GM12874 (cell line): ENCODE results near the gene BRD7.

Experiments used
- CTCF ChIP-seq: IDR thresholded peaks from 2 replicates; pipeline ENCODE4 v1.5.1; 2011; ENCODE audit warnings: low read depth, mild to moderate bottlenecking, control low read depth, low read length, moderate library complexity; ENCODE audit not compliant: insufficient read depth

Gene BRD7

DNA sequence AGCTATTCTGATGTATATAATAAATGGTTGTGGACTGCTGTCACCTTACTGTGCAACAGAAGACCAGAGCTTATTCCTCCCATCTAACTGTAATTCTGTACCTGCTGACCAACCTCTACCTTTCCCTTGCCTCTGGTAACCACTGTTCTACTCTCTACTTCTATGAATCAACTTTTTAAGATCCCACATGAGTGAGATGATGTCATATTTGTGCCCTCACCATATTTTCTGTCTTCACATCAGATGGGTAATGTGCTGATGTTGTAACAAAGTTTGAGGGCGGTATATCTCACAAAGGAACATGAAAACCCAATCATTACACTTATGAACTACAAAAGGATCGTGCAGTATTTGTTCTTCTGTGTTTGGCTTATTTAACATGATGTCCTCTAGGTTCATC lies 16.8 kb downstream of the BRD7 start:
- no peak for TF ChIP-seq CTCF

DNA sequence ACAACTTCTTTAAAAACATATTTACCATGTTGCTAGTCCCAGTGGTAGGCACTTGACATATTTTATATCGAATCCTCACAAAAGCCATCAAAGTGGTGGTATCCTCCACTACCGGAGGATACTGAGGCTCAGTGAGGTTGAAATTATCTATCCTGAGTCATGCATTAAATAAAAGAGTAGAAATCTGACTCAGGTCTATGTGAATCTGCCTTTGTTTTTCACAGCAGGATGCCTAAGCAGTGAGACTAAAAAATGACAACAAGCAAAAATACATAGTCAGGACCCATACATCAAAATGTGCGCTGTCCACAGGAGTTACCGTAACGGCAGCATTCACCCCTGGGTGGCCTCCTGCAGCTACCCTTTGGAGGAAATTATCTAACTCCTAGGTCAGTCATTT lies 17.7 kb downstream of the BRD7 start:
- TF ChIP-seq CTCF = no peak

- TF ChIP-seq CTCF = no peak
Measured at GRCh38 chr16:50340578-50340977, 28.2 kb downstream of the BRD7 start.

DNA sequence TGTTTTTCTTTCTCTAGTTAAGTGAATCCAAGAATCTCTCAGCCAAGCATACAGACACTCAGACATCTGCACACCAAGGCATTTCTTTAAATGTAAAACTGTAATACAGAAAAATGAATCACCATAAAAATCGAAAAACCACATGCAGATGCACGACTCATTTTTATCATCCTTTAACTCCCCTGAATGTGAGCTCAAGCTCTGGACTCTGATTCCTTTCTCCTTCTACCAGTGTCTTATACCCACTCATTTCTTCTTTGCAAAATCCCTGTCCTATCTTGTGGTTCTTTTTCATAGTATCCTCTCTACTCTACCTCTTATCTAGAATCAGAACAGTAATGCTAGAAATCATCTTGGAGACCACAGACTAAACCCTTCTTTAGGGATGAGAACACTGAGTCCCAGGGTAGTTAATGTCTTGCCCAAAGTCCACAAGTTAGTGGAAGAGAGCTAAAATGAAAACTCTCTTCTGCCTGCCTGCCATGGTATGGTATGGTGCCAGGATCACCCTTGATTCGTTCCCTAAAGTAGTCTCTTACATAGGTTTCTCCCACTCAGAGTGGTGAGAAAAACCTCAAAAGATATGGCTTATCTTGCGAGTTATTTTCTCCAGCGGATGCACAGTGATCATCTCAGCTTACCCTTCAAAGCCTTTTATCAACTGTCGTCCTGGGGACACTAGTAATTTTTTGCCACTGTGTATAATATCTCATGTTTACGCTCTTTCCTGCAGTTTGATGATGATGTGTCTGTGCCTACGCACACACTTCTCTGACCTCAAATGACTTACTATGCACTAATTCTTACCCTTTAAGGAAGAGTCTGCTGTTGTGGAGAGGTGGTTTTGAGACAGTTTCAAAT lies 30.2 kb downstream of the BRD7 start:
- no peak for TF ChIP-seq CTCF

DNA sequence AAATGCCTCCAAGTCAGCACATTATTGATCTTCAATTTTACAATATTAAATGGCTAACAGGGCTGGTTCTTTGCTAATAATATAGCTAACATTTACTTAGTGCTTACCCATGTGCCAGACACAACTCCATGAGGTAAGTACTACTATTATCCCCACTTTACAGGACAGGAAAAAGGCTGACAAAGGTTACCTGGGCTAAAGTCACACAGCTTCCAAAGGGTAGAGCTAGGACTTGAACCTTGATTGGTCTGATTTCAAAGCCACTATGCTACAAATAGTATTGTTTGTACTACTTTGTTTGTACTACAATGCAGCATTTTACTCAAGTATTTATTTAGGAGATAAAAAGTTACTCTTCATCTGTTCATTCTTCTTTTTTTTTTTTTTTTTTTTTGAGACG lies 31.9 kb downstream of the BRD7 start:
- no peak for TF ChIP-seq CTCF

- TF ChIP-seq CTCF = no peak
Measured at GRCh38 chr16:50335196-50335958, 33.4 kb downstream of the BRD7 start.

DNA sequence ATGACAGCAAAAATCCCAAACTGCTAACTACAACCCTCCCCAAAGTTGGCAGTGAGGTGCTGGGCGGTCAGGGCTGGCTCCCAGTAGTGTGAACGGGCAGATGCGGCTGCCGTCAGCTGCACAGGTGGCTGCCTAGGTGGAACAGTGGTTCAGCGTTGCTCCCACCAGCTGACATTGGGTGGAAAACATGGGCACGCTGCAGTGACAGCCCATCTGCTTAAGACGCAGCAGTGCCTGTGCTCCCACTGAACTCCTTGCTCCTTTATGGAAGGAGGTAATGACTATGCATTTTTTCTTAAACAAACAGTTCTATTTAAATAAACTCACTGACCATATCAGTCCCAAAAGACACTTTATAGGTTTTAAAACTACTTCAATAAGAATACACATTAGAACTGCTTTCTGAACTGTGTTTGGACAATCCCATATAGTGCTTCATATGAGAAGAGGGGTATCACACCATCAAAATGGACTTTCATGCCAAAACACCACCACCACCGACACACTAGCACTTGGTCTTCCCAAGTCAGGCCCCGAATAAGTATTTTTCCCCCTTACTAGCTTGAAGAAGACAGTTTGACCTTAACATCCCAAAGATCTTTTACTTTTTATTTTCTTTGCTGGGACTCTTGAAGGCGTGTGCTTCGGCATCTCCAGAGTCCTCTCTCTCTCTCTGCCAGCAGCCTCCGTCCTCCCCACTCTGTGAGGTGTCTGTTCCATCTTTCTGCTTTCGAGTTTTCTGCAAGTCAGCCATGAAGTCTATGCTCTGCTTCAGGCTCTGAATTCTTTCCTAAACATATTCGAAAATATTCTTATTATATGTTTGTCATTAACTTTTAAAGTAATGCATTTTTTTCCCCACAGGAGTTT lies 34.4 kb downstream of the BRD7 start:
- no peak for TF ChIP-seq CTCF
